GM23248 (cell line): ENCODE measurements around the gene MYRIP.

Source experiments
- EZH2 ChIP-seq: fragments of 200-600 bp; sonication (generic); IDR thresholded peaks from 2 replicates; pipeline ENCODE4 v1.6.1; 2018; ENCODE audit warnings: antibody characterized with exemption, mild to moderate bottlenecking; ENCODE audit not compliant: insufficient read depth, poor library complexity, severe bottlenecking
- EZH2phosphoT487 ChIP-seq: fragments of 200-600 bp; sonication (generic); IDR thresholded peaks from 2 replicates; pipeline ENCODE4 v1.6.1; 2018; ENCODE audit warnings: antibody characterized with exemption, moderate library complexity, mild to moderate bottlenecking, low read depth; ENCODE audit not compliant: insufficient read depth

DNA sequence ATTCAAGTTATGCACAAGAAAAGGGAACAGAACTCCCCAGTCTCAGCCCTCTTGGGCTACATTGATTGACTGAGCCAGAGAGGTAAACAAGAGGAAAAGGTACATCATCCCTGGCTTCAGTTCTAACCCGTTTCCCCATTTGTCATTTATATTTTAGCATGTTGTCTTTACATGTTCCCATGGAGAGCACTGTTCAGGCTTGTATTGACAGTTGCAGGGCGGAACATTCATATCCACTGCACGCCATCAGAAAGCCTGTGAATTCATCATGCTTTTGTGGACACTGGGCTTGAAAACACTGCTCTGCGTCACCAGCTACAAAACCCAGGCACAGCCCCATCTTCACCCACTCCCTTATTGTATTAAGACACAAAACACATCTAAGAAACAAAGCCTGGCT is 259.2 kb downstream of the MYRIP start:
- no peak for TF ChIP-seq EZH2
- TF ChIP-seq EZH2phosphoT487 = no peak
